HG03442 (cell line): ENCODE data around the gene CABP2.
"Not testable (repeated sequence)": the region's sequence is repeated elsewhere in the genome, so short reads cannot be mapped to it uniquely, and the experiment has no call there.

Experiments used
- ATAC-seq: cut with Tn5 transposase; IDR thresholded peaks from one replicate; pipeline ENCODE4 v1.9.1; 2021; ENCODE audit warnings: mild to moderate bottlenecking, moderate library complexity; ENCODE audit not compliant: unreplicated experiment

The CABP2 gene

DNA sequence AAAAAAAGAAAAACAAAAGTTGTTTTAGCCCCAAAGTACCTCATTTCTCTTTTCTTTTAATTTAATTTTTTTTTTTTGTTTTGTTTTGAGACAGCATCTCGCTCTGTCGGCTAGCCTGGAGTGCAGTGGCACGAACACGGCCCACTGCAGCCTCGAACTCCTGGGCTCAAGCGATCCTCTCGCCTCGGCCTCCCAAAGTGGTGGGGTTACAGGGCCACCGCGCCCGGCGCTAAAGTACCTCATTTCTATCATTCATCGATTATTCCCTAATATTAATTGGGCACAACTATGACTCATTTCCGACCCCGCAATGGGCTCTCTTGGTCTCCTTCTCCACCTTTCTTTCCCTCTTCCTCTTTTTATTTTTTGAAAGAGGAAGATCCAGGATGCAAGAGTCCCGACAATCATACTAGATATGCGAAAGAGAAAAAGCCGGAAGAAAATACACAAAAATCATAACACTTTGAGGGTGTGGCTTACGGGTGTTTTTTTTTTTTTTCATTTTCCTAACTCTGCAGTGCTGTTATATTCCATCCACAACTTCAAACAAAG, 40.9 kb downstream of the CABP2 start:
- no peak for ATAC-seq

DNA sequence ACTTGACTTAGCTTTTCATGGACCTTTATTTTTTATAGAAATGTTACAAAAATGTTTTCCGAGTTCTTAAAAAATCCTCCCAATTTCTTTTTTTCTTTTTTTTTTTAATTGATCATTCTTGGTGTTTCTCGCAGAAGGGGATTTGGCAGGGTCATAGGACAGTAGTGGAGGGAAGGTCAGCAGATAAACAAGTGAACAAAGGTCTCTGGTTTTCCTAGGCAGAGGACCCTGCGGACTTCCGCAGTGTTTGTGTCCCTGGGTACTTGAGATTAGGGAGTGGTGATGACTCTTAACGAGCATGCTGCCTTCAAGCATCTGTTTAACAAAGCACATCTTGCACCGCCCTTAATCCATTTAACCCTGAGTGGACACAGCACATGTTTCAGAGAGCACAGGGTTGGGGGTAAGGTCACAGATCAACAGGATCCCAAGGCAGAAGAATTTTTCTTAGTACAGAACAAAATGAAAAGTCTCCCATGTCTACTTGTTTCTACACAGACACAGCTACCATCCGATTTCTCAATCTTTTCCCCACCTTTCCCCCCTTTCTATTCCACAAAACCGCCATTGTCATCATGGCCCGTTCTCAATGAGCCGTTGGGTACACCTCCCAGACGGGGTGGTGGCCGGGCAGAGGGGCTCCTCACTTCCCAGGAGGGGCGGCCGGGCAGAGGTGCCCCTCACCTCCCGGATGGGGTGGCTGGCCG, 45.7 kb downstream of the CABP2 start:
- not testable (repeated sequence) for ATAC-seq

- not testable (repeated sequence) for ATAC-seq
These were observed 46.6 kb downstream of the CABP2 start for GRCh38 chr11:67476692-67477091.

DNA sequence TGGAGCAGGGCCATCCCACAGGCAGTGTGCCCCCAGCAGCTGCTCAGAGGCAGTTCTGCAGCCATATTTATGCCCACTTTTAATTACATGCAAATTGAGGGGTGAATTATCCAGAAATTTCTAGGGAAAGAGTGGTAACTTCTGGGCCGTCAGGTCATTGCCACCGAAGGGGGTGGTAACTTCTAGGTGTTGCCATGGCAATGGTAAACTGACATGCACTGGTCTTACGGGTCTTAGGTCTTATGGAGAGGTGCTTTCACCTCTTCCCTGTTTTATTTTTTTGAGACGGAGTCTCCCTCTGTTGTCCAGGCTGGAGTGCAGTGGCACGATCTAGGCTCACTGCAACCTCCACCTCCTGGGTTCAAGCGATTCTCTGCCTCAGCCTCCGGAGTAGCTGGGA, 50.4 kb downstream of the CABP2 start:
- ATAC-seq, result no peak

- no peak for ATAC-seq
These were observed 52.8 kb downstream of the CABP2 start for GRCh38 chr11:67470337-67471002.

DNA sequence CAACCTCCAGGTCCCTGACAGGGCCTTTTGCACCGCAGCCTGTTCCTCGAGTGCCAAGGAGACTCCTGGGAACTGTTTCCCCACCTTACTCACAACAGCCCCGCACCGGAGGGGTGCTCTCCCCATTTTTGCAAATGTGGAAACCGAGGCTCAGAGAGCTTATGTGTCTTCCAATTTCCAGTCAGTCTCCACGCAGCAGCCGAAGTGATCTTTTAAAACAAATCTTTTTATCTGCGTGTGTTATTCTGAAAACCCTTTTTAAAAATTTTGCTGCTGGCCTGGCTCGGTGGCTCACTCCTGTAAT, 53.8 kb downstream of the CABP2 start:
- ATAC-seq, result no peak
